ENCODE data around the gene TRMT44. TPM values are rescaled to one million over a fixed set of nuclear protein-coding genes. Genes with fewer than 3 reads are reported as not detected.

The TRMT44 gene
- total and polyA plus RNA-seq, 2 of the 13 experiments (the other 11 are each of a cell fraction or from before 2014, with no cell fraction given) = 5.8 to 8.6 TPM

DNA sequence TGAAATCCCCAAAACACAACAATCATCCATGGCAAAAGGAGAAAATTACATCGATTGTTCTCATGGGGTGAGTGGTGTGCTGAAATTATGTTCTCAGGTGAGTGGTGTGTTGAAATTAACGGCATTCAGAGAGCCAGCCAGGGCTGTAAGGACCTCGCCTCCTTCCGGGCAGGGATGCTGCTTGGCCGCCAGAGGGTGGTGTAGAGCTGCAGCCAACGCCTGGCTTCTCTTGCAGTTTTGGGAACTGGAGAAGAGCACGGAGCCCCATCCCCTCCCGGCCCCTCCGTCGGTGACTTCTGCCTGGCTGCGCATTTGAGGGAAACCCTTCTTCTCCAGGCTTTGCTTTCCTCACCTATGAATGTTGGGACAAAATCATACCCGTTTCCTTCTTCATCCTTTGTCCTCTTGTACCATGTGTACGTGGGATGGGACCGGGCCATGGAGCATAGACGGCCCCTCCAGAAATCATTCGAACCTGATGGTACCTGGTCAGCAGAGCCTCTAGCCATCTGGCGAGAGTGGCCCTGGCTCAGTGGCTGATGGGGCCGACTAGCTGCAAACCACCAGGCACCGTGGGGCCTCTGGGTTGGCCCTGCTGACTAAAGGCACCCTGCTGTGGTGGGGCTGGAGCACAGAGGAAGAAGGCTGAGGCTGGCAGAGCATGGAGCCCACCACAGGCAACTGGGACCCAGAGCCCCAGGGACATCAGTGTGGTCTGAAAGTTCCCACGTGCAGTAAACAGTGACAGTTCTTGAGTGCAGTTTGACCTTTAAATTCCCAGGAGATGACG, 28.4 kb downstream of the TRMT44 start (continued):
- TF ChIP-seq, protein P1, sequence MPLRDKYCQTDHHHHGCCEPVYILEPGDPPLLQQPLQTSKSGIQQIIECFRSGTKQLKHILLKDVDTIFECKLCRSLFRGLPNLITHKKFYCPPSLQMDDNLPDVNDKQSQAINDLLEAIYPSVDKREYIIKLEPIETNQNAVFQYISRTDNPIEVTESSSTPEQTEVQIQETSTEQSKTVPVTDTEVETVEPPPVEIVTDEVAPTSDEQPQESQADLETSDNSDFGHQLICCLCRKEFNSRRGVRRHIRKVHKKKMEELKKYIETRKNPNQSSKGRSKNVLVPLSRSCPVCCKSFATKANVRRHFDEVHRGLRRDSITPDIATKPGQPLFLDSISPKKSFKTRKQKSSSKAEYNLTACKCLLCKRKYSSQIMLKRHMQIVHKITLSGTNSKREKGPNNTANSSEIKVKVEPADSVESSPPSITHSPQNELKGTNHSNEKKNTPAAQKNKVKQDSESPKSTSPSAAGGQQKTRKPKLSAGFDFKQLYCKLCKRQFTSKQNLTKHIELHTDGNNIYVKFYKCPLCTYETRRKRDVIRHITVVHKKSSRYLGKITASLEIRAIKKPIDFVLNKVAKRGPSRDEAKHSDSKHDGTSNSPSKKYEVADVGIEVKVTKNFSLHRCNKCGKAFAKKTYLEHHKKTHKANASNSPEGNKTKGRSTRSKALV (CRISPR knock-in tag; IDR thresholded peaks at IDR 0.05) = no peak
- TF ChIP-seq ZNF891 (CRISPR knock-in tag; IDR thresholded peaks at IDR 0.05) = no peak

DNA sequence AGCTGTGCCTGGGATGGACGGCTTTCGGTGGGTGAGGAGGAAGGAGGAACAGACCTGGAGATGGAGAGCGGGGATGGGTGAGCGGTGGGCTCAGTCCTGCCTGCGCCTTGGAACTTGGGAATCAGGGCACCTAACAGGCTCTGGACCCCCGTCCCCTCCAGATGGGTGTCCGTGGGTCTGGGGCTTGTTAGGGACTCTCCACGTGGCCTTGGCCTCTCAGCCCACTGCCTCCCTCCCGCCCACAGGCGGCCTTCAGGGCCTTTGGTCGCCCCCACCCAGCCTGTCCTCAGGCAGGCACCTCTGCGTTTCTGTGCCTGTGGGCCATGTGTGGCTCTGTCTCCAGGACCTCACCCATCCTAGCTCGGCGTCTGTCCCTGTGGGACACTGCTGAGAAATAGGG, 29.0 kb downstream of the TRMT44 start:
- peaks cover 15 to 38% of the 10 kb centered on the region in 2 experiments for H3K36me3 ChIP-seq (replicated peaks in 1 of 2; ENCODE audit: control insufficient read depth in 1 of 2, insufficient read depth in 2 of 2, low read length in 2 of 2)
- BruUV-seq (replicated peaks) = no TSS peak
- no peak overlapping the region for H2AFZ ChIP-seq (ENCODE audit: low read length)
- no peak overlapping the region for H3K4me3 ChIP-seq (replicated peaks in 1 of 3; ENCODE audit: insufficient read depth in 1 of 3, low read depth in 2 of 3, low read length in 3 of 3)
- CTCF ChIA-PET (ENCODE audit: low intra/inter-chr PET ratio, low total read pairs) = interaction anchor here (1.6 to 1.9 kb wide), 2 partner anchors 117 to 124 kb away, joined by 4 to 19 read pairs; partner anchors contain the start of gene CPZ
- no peak overlapping the region for H3K27ac ChIP-seq (ENCODE audit: extremely low read length, insufficient read depth, low read length)
- no peaks in the 10 kb centered on the region for H3K4me1 ChIP-seq (ENCODE audit: insufficient read depth, low read length)
- H3K4me2 ChIP-seq (ENCODE audit: low read depth, low read length) = no peak overlapping the region
- in situ Hi-C loops (cut with HindIII; ENCODE audit: extremely low pct_ligation_motif_present, low pct_unique_long_range_greater_than_20kb) = no loop called here
- POLR2A ChIA-PET = no interaction called here
- H3K9ac ChIP-seq (ENCODE audit: insufficient read depth, low read depth, low read length) = no peak overlapping the region
- DNase-seq (ENCODE audit: low spot score) (no peak), FAIRE-seq (no peak), ATAC-seq (no peak)
- H3K79me2 ChIP-seq (ENCODE audit: insufficient read depth, low read length) = no peaks in the 10 kb centered on the region
- H3K9me3 ChIP-seq (ENCODE audit: low read length) = no peaks in the 10 kb centered on the region
- intact Hi-C loops (cut with micrococcal nuclease; ENCODE audit: unreplicated experiment) = loop anchor here (2.0 kb wide), 1 partner anchor 117 kb away; no protein-coding TSS in a partner anchor
- WGBS (ENCODE audit: low lambda C conversion rate) = 96% methylated on average over 11 of the region's 14 CpGs
- no peaks in the 10 kb centered on the region for H4K20me1 ChIP-seq (ENCODE audit: insufficient read depth, low read length)
- H3K27me3 ChIP-seq (ENCODE audit: control insufficient read depth in 1 of 2, insufficient read depth in 2 of 2, low read length in 2 of 2) = no peaks in the 10 kb centered on the region
- TF ChIP-seq JUND (CRISPR knock-in tag; IDR thresholded peaks at IDR 0.05) = no peak
- TF ChIP-seq, protein P2, sequence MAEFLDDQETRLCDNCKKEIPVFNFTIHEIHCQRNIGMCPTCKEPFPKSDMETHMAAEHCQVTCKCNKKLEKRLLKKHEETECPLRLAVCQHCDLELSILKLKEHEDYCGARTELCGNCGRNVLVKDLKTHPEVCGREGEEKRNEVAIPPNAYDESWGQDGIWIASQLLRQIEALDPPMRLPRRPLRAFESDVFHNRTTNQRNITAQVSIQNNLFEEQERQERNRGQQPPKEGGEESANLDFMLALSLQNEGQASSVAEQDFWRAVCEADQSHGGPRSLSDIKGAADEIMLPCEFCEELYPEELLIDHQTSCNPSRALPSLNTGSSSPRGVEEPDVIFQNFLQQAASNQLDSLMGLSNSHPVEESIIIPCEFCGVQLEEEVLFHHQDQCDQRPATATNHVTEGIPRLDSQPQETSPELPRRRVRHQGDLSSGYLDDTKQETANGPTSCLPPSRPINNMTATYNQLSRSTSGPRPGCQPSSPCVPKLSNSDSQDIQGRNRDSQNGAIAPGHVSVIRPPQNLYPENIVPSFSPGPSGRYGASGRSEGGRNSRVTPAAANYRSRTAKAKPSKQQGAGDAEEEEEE (CRISPR knock-in tag; IDR thresholded peaks at IDR 0.05; ENCODE audit: borderline replicate concordance) = no peak
- no peak for TF ChIP-seq ZNF850 (CRISPR knock-in tag; conservative IDR thresholded peaks at IDR 0.05)
- TF ChIP-seq POLR2A (IDR thresholded peaks at IDR 0.05; ENCODE audit: insufficient read depth in 1 of 2, low read depth in 2 of 2, low read length in 2 of 2) = no peak
- no peak for TF ChIP-seq TBX2 (CRISPR knock-in tag; IDR thresholded peaks at IDR 0.05; ENCODE audit: borderline replicate concordance)
- TF ChIP-seq, protein P3, sequence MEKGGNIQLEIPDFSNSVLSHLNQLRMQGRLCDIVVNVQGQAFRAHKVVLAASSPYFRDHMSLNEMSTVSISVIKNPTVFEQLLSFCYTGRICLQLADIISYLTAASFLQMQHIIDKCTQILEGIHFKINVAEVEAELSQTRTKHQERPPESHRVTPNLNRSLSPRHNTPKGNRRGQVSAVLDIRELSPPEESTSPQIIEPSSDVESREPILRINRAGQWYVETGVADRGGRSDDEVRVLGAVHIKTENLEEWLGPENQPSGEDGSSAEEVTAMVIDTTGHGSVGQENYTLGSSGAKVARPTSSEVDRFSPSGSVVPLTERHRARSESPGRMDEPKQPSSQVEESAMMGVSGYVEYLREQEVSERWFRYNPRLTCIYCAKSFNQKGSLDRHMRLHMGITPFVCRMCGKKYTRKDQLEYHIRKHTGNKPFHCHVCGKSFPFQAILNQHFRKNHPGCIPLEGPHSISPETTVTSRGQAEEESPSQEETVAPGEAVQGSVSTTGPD (CRISPR knock-in tag; IDR thresholded peaks at IDR 0.05) = no peak
- TF ChIP-seq, protein P4, sequence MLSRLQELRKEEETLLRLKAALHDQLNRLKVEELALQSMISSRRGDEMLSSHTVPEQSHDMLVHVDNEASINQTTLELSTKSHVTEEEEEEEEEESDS (CRISPR knock-in tag; IDR thresholded peaks at IDR 0.05; ENCODE audit: borderline replicate concordance) = no peak
